Caco-2 (cell line): ENCODE measurements around the gene AMPD3. TPM values are rescaled to one million over a fixed set of nuclear protein-coding genes. Genes with fewer than 3 reads are reported as not detected.

Experiments used
- BruUV-seq: library from RNA; stranded (reverse); fragments of 400-500 nt; replicated peaks from 2 replicates; lab custom pipeline; 2021; lab: Mats Ljungman, UMichigan
- CTCF ChIA-PET: fragments of 300-600 bp; sonication (Branson Sonifier 250); formaldehyde crosslinking; loops from one replicate; lab custom pipeline; 2022; ENCODE audit warnings: antibody characterized with exemption; lab: Charles Lee
- POLR2A ChIA-PET: fragments of 300-600 bp; sonication (Branson Sonifier 250); formaldehyde crosslinking; loops from one replicate; lab custom pipeline; 2022; ENCODE audit warnings: antibody characterized with exemption; lab: Charles Lee
- DNase-seq, 2 experiments: peaks; one replicate each; pipeline versions ENCODE4 v3.0.0 to v3.0.0-alpha.2; 2020 to 2022
- H3K27me3 ChIP-seq: replicated peaks from 2 replicates; pipeline ENCODE4 v1.6.0; 2011; ENCODE audit warnings: low read length; ENCODE audit not compliant: control insufficient read depth, insufficient read depth
- H3K36me3 ChIP-seq: 2 replicates; pipeline ENCODE4 v1.5.1; 2011; ENCODE audit warnings: low read length; ENCODE audit not compliant: control insufficient read depth, insufficient read depth
- H3K4me1 ChIP-seq: fragments of 250-450 bp; sonication (Bioruptor Pico); 2 replicates; pipeline ENCODE4 v1.5.1; 2020; ENCODE audit warnings: mild to moderate bottlenecking
- H3K4me3 ChIP-seq: 2 replicates; pipeline ENCODE4 v1.5.1; 2011; ENCODE audit warnings: low read depth, mild to moderate bottlenecking, control low read depth, low read length
- H3K9me3 ChIP-seq: fragments of 250-450 bp; sonication (Bioruptor Pico); 2 replicates; pipeline ENCODE4 v1.5.1; 2020; ENCODE audit warnings: mild to moderate bottlenecking, moderate library complexity
- H3K27ac Mint-ChIP-seq: one replicate; pipeline ENCODE4 v1.8.0; 2022; ENCODE audit warnings: mixed read lengths; ENCODE audit not compliant: unreplicated experiment
- H3K27me3 Mint-ChIP-seq: one replicate; pipeline ENCODE4 v1.8.0; 2022; ENCODE audit warnings: mixed read lengths; ENCODE audit not compliant: insufficient read depth, unreplicated experiment
- H3K36me3 Mint-ChIP-seq: one replicate; pipeline ENCODE4 v1.8.0; 2022; ENCODE audit warnings: mild to moderate bottlenecking, mixed read lengths; ENCODE audit not compliant: insufficient read depth, unreplicated experiment
- H3K4me1 Mint-ChIP-seq: one replicate; pipeline ENCODE4 v1.8.0; 2022; ENCODE audit warnings: low read depth, mixed read lengths; ENCODE audit not compliant: unreplicated experiment
- H3K4me3 Mint-ChIP-seq: one replicate; pipeline ENCODE4 v1.8.0; 2022; ENCODE audit warnings: mild to moderate bottlenecking, moderate library complexity, mixed read lengths; ENCODE audit not compliant: unreplicated experiment
- H3K9me3 Mint-ChIP-seq: one replicate; pipeline ENCODE4 v1.8.0; 2022; ENCODE audit warnings: mixed read lengths; ENCODE audit not compliant: unreplicated experiment
- intact Hi-C: fragments of 100-400 bp; cut with micrococcal nuclease; formaldehyde crosslinking; loops from one replicate; pipeline ENCODE4 v1.10.0; 2022; ENCODE audit not compliant: unreplicated experiment
- total RNA-seq: library from RNA; stranded (reverse); gene quantifications from 2 replicates; pipeline ENCODE4 v1.2.3, GENCODE V29; 2022
- TF ChIP-seq, protein P1 (sequence below), 2 experiments: fragments of 200-600 bp in 1 of 2; IDR thresholded peaks; 1 replicate in 1 of 2; 2 replicates in 1 of 2; pipeline versions ENCODE4 v1.5.1 to v1.8.0; 2011 to 2022; ENCODE audit warnings: antibody characterized with exemption in 1 of 2, control low read depth in 1 of 2, inconsistent platforms in 1 of 2, low read depth in 1 of 2, low read length in 1 of 2, mild to moderate bottlenecking in 1 of 2, moderate library complexity in 1 of 2; ENCODE audit not compliant: insufficient read depth in 1 of 2, severe bottlenecking in 1 of 2, unreplicated experiment in 1 of 2

AMPD3 gene
- total RNA-seq, 1 experiment from 2014 or later, result 13.4 TPM

DNA sequence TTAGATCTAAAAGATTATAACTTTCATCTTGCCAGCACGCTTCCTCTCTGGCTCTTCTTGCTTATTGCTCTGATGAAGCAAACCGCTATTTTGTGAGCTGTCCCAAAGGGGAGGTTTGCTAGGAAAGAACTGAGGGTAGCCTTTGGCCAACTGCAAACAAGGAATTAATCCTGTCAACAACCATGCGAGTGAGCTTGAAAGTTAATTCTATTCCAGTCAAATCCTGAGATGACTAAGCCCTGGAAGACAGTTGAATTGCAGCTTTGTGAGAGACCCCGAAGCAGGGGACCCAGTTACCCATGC lies 96.2 kb downstream of the AMPD3 start:
- no peaks in the 10 kb centered on the region for H3K4me1 Mint-ChIP-seq

DNA sequence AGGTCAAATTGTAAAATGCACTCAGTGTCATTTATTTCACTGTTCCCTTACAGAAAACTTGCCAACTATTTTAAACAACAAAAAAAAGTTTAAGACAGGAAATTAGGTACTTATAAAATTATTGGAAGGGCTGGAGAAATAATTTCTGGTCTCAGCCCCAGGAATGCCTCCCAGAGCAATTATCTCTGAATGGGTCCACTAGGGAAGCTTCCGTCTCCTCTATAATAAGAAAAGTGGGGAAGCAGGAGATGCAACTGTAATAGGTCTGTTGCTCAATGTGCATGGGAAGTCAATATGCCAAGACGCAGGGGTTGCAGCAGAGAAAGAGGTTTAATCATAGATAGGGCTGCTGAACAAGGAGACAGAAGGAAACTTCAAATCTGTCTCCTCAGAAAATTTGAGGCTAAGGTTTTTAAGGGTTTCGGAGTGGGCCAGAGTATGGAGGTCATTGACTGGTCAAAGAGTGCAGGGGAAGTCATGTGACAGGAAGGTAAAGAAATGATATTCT lies 96.8 kb downstream of the AMPD3 start:
- intact Hi-C loops, result no loop called here
- DNase-seq, result no peak
- Histone ChIP-seq H3K9me3 (peaks cover 12% of the 10 kb centered on the region), H3K4me1 (no peaks in the 10 kb centered on the region), H3K27me3 (no peaks in the 10 kb centered on the region), H3K4me3 (no peak overlapping the region), H3K36me3 (no peaks in the 10 kb centered on the region)
- no peak overlapping the region for H3K27ac Mint-ChIP-seq
- ChIA-PET CTCF (no interaction called here), POLR2A (no interaction called here)
- H3K9me3 Mint-ChIP-seq, result peaks cover 16% of the 10 kb centered on the region
- H3K27me3 Mint-ChIP-seq, result no peaks in the 10 kb centered on the region
- H3K36me3 Mint-ChIP-seq, result no peaks in the 10 kb centered on the region
- H3K4me1 Mint-ChIP-seq, result peaks cover 6% of the 10 kb centered on the region
- no TSS peak for BruUV-seq
- no peak overlapping the region for H3K4me3 Mint-ChIP-seq
- TF ChIP-seq, protein P1, sequence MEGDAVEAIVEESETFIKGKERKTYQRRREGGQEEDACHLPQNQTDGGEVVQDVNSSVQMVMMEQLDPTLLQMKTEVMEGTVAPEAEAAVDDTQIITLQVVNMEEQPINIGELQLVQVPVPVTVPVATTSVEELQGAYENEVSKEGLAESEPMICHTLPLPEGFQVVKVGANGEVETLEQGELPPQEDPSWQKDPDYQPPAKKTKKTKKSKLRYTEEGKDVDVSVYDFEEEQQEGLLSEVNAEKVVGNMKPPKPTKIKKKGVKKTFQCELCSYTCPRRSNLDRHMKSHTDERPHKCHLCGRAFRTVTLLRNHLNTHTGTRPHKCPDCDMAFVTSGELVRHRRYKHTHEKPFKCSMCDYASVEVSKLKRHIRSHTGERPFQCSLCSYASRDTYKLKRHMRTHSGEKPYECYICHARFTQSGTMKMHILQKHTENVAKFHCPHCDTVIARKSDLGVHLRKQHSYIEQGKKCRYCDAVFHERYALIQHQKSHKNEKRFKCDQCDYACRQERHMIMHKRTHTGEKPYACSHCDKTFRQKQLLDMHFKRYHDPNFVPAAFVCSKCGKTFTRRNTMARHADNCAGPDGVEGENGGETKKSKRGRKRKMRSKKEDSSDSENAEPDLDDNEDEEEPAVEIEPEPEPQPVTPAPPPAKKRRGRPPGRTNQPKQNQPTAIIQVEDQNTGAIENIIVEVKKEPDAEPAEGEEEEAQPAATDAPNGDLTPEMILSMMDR (IDR thresholded peaks at IDR 0.05; ENCODE audit: insufficient read depth in 1 of 2, low read depth in 1 of 2, low read length in 1 of 2, severe bottlenecking in 1 of 2, unreplicated experiment in 1 of 2), result no peak

More for the DNA sequence above, 96.2 kb downstream of the AMPD3 start:
- H3K4me3 ChIP-seq, result no peak overlapping the region
- Mint-ChIP-seq H3K4me3 (no peak overlapping the region), H3K36me3 (no peaks in the 10 kb centered on the region), H3K27me3 (no peaks in the 10 kb centered on the region), H3K27ac (no peak overlapping the region), H3K9me3 (peaks cover 16% of the 10 kb centered on the region)
- H3K9me3 ChIP-seq, result peaks cover 12% of the 10 kb centered on the region
- CTCF ChIA-PET, result no interaction called here
- BruUV-seq, result no TSS peak
- POLR2A ChIA-PET, result no interaction called here
- no peak for DNase-seq
- no peaks in the 10 kb centered on the region for H3K36me3 ChIP-seq
- TF ChIP-seq, protein P1 (IDR thresholded peaks at IDR 0.05; ENCODE audit: insufficient read depth in 1 of 2, low read depth in 1 of 2, low read length in 1 of 2, severe bottlenecking in 1 of 2, unreplicated experiment in 1 of 2), result no peak
- H3K4me1 ChIP-seq, result no peaks in the 10 kb centered on the region
- intact Hi-C loops, result no loop called here
- H3K27me3 ChIP-seq, result no peaks in the 10 kb centered on the region

DNA sequence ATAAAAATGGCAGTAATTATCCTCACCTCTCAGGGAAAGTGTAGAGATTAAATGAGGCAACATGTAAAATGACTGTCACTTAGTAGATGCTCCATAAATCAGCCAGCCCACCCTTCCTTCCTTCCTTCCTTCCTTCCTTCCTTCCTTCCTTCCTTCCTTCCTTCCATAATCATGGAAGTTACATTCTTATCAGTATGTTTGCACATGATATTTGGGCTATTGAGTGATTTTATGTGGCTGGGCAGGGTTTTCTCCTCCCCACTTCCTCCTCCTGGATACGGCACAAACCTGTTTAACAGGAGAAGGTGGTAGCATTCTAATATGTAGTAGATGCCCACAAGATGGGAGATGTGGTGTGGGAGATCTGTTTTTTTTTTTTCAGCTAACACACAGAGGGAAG lies 101.5 kb downstream of the AMPD3 start:
- H3K4me3 Mint-ChIP-seq, result no peak overlapping the region
- no peaks in the 10 kb centered on the region for H3K36me3 ChIP-seq
- peaks cover 16% of the 10 kb centered on the region; the same call in 1 of the 2 replicates for H3K4me1 ChIP-seq
- no peaks in the 10 kb centered on the region for H3K27me3 Mint-ChIP-seq
- H3K4me1 Mint-ChIP-seq, result peaks cover 19% of the 10 kb centered on the region
- CTCF ChIA-PET, result no interaction called here
- H3K27ac Mint-ChIP-seq, result no peak overlapping the region
- BruUV-seq, result no TSS peak
- H3K4me3 ChIP-seq, result no peak overlapping the region
- TF ChIP-seq, protein P1 (IDR thresholded peaks at IDR 0.05; ENCODE audit: insufficient read depth in 1 of 2, low read depth in 1 of 2, low read length in 1 of 2, severe bottlenecking in 1 of 2, unreplicated experiment in 1 of 2), result no peak
- POLR2A ChIA-PET, result no interaction called here
- H3K9me3 ChIP-seq, result peaks cover 11% of the 10 kb centered on the region
- peaks cover 10% of the 10 kb centered on the region for H3K9me3 Mint-ChIP-seq
- no peaks in the 10 kb centered on the region for H3K27me3 ChIP-seq
- intact Hi-C loops, result no loop called here
- no peak for DNase-seq
- no peaks in the 10 kb centered on the region for H3K36me3 Mint-ChIP-seq

Other genes starting within 250 kb of the AMPD3 start
- gene SBF2, start 161.0 kb upstream of the AMPD3 start, total RNA-seq, result 56.5 and 72.2 TPM in 2 replicates
- 114 and 127 TPM in 2 replicates for gene ADM, start 150.2 kb upstream of the AMPD3 start, total RNA-seq
- 65.2 and 74.8 TPM in 2 replicates for gene RNF141, start 85.9 kb downstream of the AMPD3 start, total RNA-seq
- not detected in 2 replicates for gene LYVE1, start 113.4 kb downstream of the AMPD3 start, total RNA-seq
- 0.35 and 0.64 TPM in 2 replicates for gene IRAG1, start 238.5 kb downstream of the AMPD3 start, total RNA-seq